ENCODE data around the gene DUSP15.

DUSP15 gene

GRCh38 chr20:31859266-31859997, 10.9 kb downstream of the DUSP15 start:
- DNase-seq, result no peak

GRCh38 chr20:31858760-31859083, 11.6 kb downstream of the DUSP15 start:
- no peak for DNase-seq

GRCh38 chr20:31857861-31858759, 12.2 kb downstream of the DUSP15 start:
- DNase-seq, result no peak

- no peak for DNase-seq
Measured at GRCh38 chr20:31856516-31856915, 13.8 kb downstream of the DUSP15 start.

GRCh38 chr20:31853481-31853880, 16.8 kb downstream of the DUSP15 start:
- no peak for DNase-seq

GRCh38 chr20:31851240-31851955, 18.9 kb downstream of the DUSP15 start:
- no peak for DNase-seq

GRCh38 chr20:31849306-31849930, 20.9 kb downstream of the DUSP15 start:
- DNase-seq, result no peak

GRCh38 chr20:31848088-31848999, 22.0 kb downstream of the DUSP15 start:
- DNase-seq, result no peak

GRCh38 chr20:31846793-31847138, 23.6 kb downstream of the DUSP15 start:
- no peak for DNase-seq

GRCh38 chr20:31845300-31845863, 24.9 kb downstream of the DUSP15 start, which contains the start of gene FOXS1:
Gene FOXS1, minus strand, starts transcription at chr20:31845604. Its CDS starts 62 bp downstream, at chr20:31845542.
- DNase-seq, result no peak

- no peak for DNase-seq
Measured at GRCh38 chr20:31844737-31845299, 25.5 kb downstream of the DUSP15 start.

GRCh38 chr20:31843881-31844280, 26.4 kb downstream of the DUSP15 start:
- DNase-seq, result no peak

GRCh38 chr20:31843288-31843687, 27.0 kb downstream of the DUSP15 start:
- DNase-seq, result no peak

- no peak for DNase-seq
Measured at GRCh38 chr20:31842471-31843157, 27.7 kb downstream of the DUSP15 start.

- DNase-seq, result no peak
Measured at GRCh38 chr20:31841928-31842327, 28.4 kb downstream of the DUSP15 start.

GRCh38 chr20:31840906-31841816, 29.2 kb downstream of the DUSP15 start:
- DNase-seq, result no peak

GRCh38 chr20:31839782-31840487, 30.4 kb downstream of the DUSP15 start:
- DNase-seq, result no peak

- DNase-seq, result no peak
Measured at GRCh38 chr20:31838646-31839292, 31.6 kb downstream of the DUSP15 start.

Measured in activated naive CD4-positive, alpha-beta T cell treated with anti-CD3 and anti-CD28 coated beads, Interleukin-2, amount 50 U/mL, for 16 hours (primary cell).